Activated T-helper 17 cell treated with anti-CD3 and anti-CD28 coated beads, Interleukin-2, amount 50 U/mL, for 72 hours (primary cell): ENCODE results near the gene CNOT1. TPM values are rescaled to one million over a fixed set of nuclear protein-coding genes. Genes with fewer than 3 reads are reported as not detected.
"Not testable (repeated sequence)": the region's sequence is repeated elsewhere in the genome, so short reads cannot be mapped to it uniquely, and the experiment has no call there.

Experiments
- ATAC-seq: fragments of 150-1000 bp; cut with Tn5 transposase; replicated peaks from 2 replicates; pipeline ENCODE4 v1.10.0; 2021; ENCODE audit warnings: mild to moderate bottlenecking, moderate library complexity
- H3K27ac Mint-ChIP-seq: one replicate; pipeline ENCODE4 v1.8.0; 2022; ENCODE audit warnings: mixed read lengths
- H3K27me3 Mint-ChIP-seq: one replicate; pipeline ENCODE4 v1.8.0; 2022; ENCODE audit warnings: mixed read lengths
- H3K36me3 Mint-ChIP-seq: one replicate; pipeline ENCODE4 v1.8.0; 2022; ENCODE audit warnings: low read depth, mild to moderate bottlenecking, mixed read lengths
- H3K4me1 Mint-ChIP-seq: one replicate; pipeline ENCODE4 v1.8.0; 2022; ENCODE audit warnings: mixed read lengths
- H3K4me3 Mint-ChIP-seq: one replicate; pipeline ENCODE4 v1.8.0; 2022; ENCODE audit warnings: mild to moderate bottlenecking, mixed read lengths
- H3K9me3 Mint-ChIP-seq: one replicate; pipeline ENCODE4 v1.8.0; 2022; ENCODE audit warnings: mixed read lengths
- total RNA-seq, 2 donors: library from RNA; stranded (reverse); gene quantifications; one replicate each; pipeline ENCODE4 v1.2.3, GENCODE V29; 2022

Gene CNOT1
- total RNA-seq, 2 donors from 2014 or later = 258 to 299 TPM

- H3K27ac Mint-ChIP-seq = no peak overlapping the region
- H3K4me1 Mint-ChIP-seq = no peaks in the 10 kb centered on the region
- H3K4me3 Mint-ChIP-seq = no peak overlapping the region
- no peaks in the 10 kb centered on the region for H3K36me3 Mint-ChIP-seq
- H3K27me3 Mint-ChIP-seq = no peaks in the 10 kb centered on the region
- no peak for ATAC-seq
- H3K9me3 Mint-ChIP-seq = no peaks in the 10 kb centered on the region
Measured at GRCh38 chr16:58649707-58650106, 20.1 kb upstream of the CNOT1 start.

- H3K27ac Mint-ChIP-seq = no peak overlapping the region
- ATAC-seq = no peak
- no peaks in the 10 kb centered on the region for H3K36me3 Mint-ChIP-seq
- H3K27me3 Mint-ChIP-seq = no peaks in the 10 kb centered on the region
- H3K9me3 Mint-ChIP-seq = no peaks in the 10 kb centered on the region
- no peaks in the 10 kb centered on the region for H3K4me1 Mint-ChIP-seq
- H3K4me3 Mint-ChIP-seq = no peak overlapping the region
Measured at GRCh38 chr16:58647107-58647506, 17.5 kb upstream of the CNOT1 start.

DNA sequence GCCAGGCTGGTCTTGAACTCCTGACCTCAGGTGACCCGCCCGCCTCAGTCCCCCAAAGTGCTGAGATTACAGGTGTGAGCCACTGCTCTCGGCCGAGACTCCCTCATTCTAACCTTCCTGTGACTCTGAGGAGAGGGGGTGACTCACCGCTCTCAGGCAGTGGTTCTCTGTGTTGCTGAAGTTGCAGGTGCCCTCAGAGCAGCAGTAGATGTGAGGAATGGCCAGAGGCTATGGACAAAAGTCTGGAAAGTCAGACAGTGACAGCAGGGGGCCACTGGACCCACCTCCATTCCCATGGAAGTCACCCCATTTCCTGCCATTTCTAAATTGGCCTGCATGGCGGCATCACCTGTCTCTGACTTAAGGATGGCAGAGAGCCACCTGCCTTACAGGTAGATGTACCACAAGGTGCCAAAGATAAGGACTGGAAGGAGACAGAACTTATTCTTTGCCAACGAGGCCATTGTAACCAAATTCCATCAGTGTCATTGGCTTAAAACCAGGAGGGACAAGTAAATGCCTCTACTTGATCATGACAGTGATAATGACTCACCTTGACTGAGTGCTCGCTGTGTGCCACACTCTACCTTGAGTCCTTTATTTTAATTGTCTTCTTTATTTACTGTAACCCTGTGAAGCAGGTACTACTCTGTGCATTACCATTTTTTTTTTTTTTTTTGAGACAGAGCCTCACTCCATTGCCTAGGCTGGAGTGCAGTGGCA is 15.3 kb upstream of the CNOT1 start:
- Mint-ChIP-seq H3K36me3 (no peaks in the 10 kb centered on the region), H3K4me1 (no peaks in the 10 kb centered on the region), H3K27ac (no peak overlapping the region), H3K27me3 (peaks cover 4% of the 10 kb centered on the region), H3K9me3 (no peaks in the 10 kb centered on the region), H3K4me3 (no peak overlapping the region)
- ATAC-seq = no peak

GRCh38 chr16:58644108-58644507 is 14.5 kb upstream of the CNOT1 start:
- Mint-ChIP-seq H3K27ac (no peak overlapping the region), H3K4me3 (no peak overlapping the region), H3K9me3 (no peaks in the 10 kb centered on the region), H3K27me3 (peaks cover 6% of the 10 kb centered on the region), H3K36me3 (no peaks in the 10 kb centered on the region), H3K4me1 (no peaks in the 10 kb centered on the region)
- ATAC-seq = no peak

DNA sequence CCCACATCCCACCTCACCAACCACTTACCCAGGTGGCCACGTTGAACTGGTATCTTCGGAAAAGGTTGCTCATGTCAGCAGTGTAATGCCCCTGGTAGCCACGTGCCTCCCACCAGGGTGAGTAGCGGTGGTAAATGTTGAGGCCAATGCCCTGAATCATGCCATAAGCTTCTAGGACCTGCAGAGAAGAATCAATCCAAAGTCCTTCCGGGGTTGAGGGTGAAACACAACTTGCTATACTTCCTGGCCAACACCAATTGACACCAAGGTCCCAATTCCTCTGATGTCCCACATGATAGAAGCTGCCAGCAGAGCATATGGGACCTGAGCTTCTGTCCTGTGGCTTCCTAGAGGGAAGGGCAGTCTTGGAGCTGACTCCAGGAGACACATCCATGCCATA is 11.3 kb upstream of the CNOT1 start:
- no peak overlapping the region for H3K27ac Mint-ChIP-seq
- H3K36me3 Mint-ChIP-seq = no peaks in the 10 kb centered on the region
- no peak for ATAC-seq
- peaks cover 6% of the 10 kb centered on the region for H3K27me3 Mint-ChIP-seq
- H3K4me1 Mint-ChIP-seq = no peaks in the 10 kb centered on the region
- no peak overlapping the region for H3K4me3 Mint-ChIP-seq
- H3K9me3 Mint-ChIP-seq = no peaks in the 10 kb centered on the region

DNA sequence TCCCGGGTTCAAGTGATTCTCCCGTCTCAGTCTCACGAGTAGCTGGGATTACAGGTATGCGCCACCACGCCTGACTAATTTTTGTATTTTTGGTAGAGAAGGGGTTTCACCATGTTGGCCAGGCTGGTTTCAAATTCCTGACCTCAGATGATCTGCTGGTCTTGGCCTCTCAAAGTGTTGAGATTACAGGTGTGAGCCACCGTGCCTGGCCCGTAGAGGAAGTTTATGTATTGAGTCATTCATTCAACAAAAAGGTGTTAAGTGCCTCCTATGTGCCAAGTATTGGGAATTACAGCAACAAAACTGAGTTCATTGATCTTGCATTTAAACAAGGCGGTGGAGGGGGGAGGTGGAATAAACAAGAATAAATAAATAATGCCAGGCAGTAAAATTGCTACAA is 10.2 kb upstream of the CNOT1 start:
- no peaks in the 10 kb centered on the region for H3K9me3 Mint-ChIP-seq
- ATAC-seq = peak; percentile 51
- H3K4me1 Mint-ChIP-seq = no peaks in the 10 kb centered on the region

DNA sequence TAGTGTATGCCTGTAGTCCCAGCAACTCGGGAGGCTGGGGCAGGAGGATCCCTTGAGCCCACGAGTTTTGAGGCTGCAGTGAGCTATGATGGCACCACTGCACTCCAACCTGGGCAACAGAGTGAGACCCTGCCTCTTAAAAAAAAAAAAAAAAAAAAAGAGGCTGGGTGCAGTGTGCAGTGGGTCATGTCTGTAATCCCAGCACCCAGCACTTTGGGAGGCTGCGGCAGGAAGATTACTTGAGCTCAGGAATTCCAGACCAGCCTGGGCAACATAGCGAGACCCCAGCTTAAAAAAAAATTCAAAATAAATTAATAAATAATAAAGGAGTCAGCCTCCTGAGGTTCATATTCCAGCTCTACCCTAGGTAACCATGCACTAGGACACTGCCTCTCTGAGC is 9.6 kb upstream of the CNOT1 start:
- no peak for ATAC-seq
- peaks cover 6% of the 10 kb centered on the region for H3K27me3 Mint-ChIP-seq
- no peak overlapping the region for H3K4me3 Mint-ChIP-seq
- H3K4me1 Mint-ChIP-seq = no peaks in the 10 kb centered on the region
- H3K36me3 Mint-ChIP-seq = no peaks in the 10 kb centered on the region
- no peaks in the 10 kb centered on the region for H3K9me3 Mint-ChIP-seq
- H3K27ac Mint-ChIP-seq = no peak overlapping the region

More for the DNA sequence above, 10.2 kb upstream of the CNOT1 start:
- Mint-ChIP-seq H3K4me3 (no peak overlapping the region), H3K36me3 (no peaks in the 10 kb centered on the region), H3K27ac (no peak overlapping the region), H3K27me3 (peaks cover 6% of the 10 kb centered on the region)

DNA sequence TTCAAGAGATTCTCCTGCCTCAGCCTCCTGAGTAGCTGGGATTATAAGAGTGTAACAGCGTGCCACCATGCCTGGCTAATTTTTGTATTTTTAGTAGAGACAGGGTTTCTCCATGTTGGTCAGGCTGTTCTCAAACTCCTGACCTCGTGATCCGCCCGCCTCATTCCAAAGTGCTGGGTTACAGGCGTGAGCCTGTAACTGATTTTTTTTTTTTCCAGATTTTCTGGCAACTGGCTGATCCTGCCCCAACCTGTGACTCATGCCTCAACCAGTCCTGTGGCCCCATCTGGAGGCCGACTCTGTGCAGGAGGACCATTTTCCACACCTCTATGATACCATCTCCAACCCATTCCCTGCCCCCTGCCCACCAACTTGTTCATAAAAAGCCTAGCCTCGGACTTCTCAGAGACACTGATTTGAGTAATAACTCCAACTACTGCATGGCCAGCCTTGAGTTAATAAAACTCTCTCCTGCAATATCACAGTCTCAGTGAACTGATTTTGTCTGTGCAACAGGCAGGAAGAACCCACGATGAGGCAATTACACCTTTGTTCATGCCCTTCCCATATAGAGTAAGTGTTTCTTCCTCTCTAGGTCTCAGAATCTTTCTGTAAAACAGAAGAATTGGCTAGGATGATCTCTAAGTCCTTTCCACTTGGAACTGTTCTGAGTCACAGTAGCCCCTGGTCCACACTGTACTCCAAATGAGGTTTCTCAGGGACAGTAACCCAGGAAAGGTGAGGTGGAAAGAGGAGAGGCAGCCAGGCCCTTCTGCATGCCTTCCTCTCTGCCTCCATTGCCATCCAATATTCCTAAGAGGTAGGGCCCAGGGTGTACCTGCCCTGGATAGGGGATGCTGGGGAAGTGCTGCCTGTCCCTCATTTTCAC is 8.8 kb upstream of the CNOT1 start:
- H3K36me3 Mint-ChIP-seq = no peaks in the 10 kb centered on the region

DNA sequence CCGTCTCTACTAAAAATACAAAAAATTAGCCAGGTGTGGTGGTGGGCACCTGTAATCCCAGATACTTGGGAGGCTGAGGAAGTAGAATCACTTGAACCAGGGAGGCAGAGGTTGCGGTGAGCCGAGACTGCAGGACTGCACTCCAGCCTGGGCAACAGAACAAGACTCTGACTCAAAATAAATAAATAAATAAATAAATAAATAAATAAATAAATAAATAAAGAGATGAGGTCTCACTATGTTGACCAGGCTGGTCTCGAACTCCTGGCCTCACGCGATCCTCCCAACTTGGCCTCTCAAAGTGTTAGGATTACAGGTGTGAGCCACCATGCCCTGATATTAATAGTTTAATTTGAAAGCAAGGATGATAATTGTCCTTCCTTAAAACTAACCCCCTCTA is 7.4 kb upstream of the CNOT1 start:
- H3K4me1 Mint-ChIP-seq, H3K27me3 Mint-ChIP-seq, H3K36me3 Mint-ChIP-seq, H3K9me3 Mint-ChIP-seq, H3K4me3 Mint-ChIP-seq, ATAC-seq, H3K27ac Mint-ChIP-seq: not testable (repeated sequence)

More for the DNA sequence above, 8.8 kb upstream of the CNOT1 start:
- Mint-ChIP-seq H3K27me3 (peaks cover 6% of the 10 kb centered on the region), H3K9me3 (no peaks in the 10 kb centered on the region), H3K4me3 (no peak overlapping the region), H3K4me1 (no peaks in the 10 kb centered on the region), H3K27ac (no peak overlapping the region)
- ATAC-seq = no peak

GRCh38 chr16:58636466-58636865 is 6.8 kb upstream of the CNOT1 start:
- no peaks in the 10 kb centered on the region for H3K36me3 Mint-ChIP-seq
- peaks cover 6% of the 10 kb centered on the region for H3K27me3 Mint-ChIP-seq
- H3K9me3 Mint-ChIP-seq = no peaks in the 10 kb centered on the region
- H3K27ac Mint-ChIP-seq = no peak overlapping the region
- H3K4me1 Mint-ChIP-seq = no peaks in the 10 kb centered on the region
- no peak for ATAC-seq
- no peak overlapping the region for H3K4me3 Mint-ChIP-seq

DNA sequence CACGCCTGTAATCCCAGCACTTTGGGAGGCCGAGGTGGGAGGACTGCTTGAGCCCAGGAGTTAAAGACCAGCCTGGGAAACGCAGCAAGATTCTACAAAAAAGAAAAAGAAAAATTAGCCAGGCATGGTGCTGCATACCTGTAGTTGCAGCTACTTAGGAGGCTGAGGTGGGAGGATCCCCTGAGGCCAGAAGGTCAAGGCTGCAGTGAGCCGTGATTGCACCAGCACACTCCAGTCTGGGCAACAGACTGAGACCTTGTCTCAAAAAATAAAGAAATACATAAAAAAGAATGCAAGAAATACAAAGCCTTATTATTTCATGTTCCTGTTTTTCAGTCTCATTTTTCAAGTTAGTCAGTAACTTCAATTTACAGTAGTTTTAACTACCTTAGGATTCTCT is 5.9 kb upstream of the CNOT1 start:
- no peaks in the 10 kb centered on the region for H3K36me3 Mint-ChIP-seq
- no peak for ATAC-seq
- peaks cover 6% of the 10 kb centered on the region for H3K27me3 Mint-ChIP-seq
- H3K27ac Mint-ChIP-seq = no peak overlapping the region
- H3K9me3 Mint-ChIP-seq = no peaks in the 10 kb centered on the region
- H3K4me1 Mint-ChIP-seq = peaks cover 1% of the 10 kb centered on the region
- no peak overlapping the region for H3K4me3 Mint-ChIP-seq

DNA sequence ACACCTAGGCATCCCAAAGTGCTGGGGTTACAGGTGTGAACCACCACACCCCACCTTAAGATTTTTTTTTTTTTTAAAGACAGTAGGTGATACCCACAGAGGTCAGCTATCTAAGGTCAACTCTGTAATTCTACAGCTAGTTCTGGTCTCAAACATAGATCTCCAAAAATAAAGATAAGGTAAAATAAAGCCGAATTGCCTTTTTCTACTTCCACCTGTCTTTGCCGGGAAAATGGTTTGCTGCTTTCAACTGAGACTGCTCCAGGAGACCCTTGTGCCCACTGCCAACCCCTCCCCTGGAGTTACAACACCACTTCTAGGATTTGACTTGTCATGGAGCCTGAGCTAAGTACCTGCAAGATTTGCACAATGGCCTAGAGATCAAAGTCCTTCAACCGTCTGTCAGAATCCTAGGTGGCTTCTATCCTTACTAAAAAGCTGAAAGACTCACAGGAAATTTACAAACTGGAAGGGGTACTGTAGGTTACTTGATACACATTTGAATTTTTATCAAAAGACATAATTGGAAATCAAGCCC is 4.7 kb upstream of the CNOT1 start:
- Mint-ChIP-seq H3K36me3 (peaks cover 11% of the 10 kb centered on the region), H3K4me1 (peaks cover 5% of the 10 kb centered on the region), H3K4me3 (no peak overlapping the region), H3K27ac (no peak overlapping the region), H3K9me3 (no peaks in the 10 kb centered on the region), H3K27me3 (no peaks in the 10 kb centered on the region)
- ATAC-seq = no peak

- H3K36me3 Mint-ChIP-seq = peaks cover 51% of the 10 kb centered on the region
- no peaks in the 10 kb centered on the region for H3K9me3 Mint-ChIP-seq
- H3K4me1 Mint-ChIP-seq = peaks cover 11% of the 10 kb centered on the region
- ATAC-seq = peak; percentile 2
- peak overlapping the region; percentile 96 for H3K27ac Mint-ChIP-seq
- H3K4me3 Mint-ChIP-seq = peak overlapping the region; percentile 89
- H3K27me3 Mint-ChIP-seq = no peaks in the 10 kb centered on the region
Measured at GRCh38 chr16:58628845-58629732, 537 bp downstream of the CNOT1 start.

DNA sequence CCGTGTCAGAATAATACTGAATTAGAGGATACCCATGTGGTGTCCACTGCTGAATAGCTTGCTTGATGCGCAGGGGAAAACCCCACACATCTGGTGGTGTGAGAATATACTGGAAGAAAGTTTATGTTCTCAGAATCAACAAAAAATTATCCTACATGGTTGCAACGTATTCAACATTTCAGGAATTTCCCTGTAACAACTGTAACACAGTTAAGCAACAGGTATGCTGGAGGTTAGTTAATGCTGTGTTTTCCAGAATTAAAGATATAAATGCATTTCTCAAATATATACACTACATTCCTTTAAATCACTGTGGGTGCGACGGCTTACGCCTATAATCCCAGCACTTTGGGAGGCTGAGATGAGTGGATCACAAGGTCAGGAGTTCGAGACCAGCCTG is 5.4 kb downstream of the CNOT1 start:
- H3K27me3 Mint-ChIP-seq = no peaks in the 10 kb centered on the region
- peaks cover 89% of the 10 kb centered on the region for H3K36me3 Mint-ChIP-seq
- H3K4me3 Mint-ChIP-seq = no peak overlapping the region
- no peak for ATAC-seq
- H3K4me1 Mint-ChIP-seq = peaks cover 13% of the 10 kb centered on the region
- H3K9me3 Mint-ChIP-seq = no peaks in the 10 kb centered on the region
- H3K27ac Mint-ChIP-seq = no peak overlapping the region
